Central memory CD8-positive, alpha-beta T cell (primary cell): ENCODE results near the gene AACS.
"Not testable (repeated sequence)": the region's sequence is repeated elsewhere in the genome, so short reads cannot be mapped to it uniquely, and the experiment has no call there.

Source experiments
- ATAC-seq: fragments of 150-1000 bp; cut with Tn5 transposase; replicated peaks from 2 replicates; pipeline ENCODE4 v1.10.0; 2022; ENCODE audit warnings: mild to moderate bottlenecking, moderate FRiP score, moderate number of reproducible peaks; ENCODE audit not compliant: poor library complexity, severe bottlenecking; ENCODE audit errors: extremely low read depth
- DNase-seq, 2 donors: peaks; one replicate each; pipeline ENCODE4 v3.0.0; 2021; ENCODE audit warnings: low spot score in 2 of 2
- H3K27ac Mint-ChIP-seq: one replicate; pipeline ENCODE4 v1.8.0; 2022; ENCODE audit warnings: low read depth, mild to moderate bottlenecking, moderate library complexity, mixed read lengths
- H3K27me3 Mint-ChIP-seq: one replicate; pipeline ENCODE4 v1.8.0; 2022; ENCODE audit warnings: mixed read lengths
- H3K36me3 Mint-ChIP-seq: one replicate; pipeline ENCODE4 v1.8.0; 2022; ENCODE audit warnings: mild to moderate bottlenecking, moderate library complexity, mixed read lengths; ENCODE audit not compliant: insufficient read depth
- H3K4me1 Mint-ChIP-seq: one replicate; pipeline ENCODE4 v1.8.0; 2022; ENCODE audit warnings: mixed read lengths
- H3K4me3 Mint-ChIP-seq: one replicate; pipeline ENCODE4 v1.8.0; 2022; ENCODE audit warnings: mild to moderate bottlenecking, moderate library complexity, mixed read lengths
- H3K9me3 Mint-ChIP-seq: one replicate; pipeline ENCODE4 v1.8.0; 2022; ENCODE audit warnings: mixed read lengths

AACS gene

DNA sequence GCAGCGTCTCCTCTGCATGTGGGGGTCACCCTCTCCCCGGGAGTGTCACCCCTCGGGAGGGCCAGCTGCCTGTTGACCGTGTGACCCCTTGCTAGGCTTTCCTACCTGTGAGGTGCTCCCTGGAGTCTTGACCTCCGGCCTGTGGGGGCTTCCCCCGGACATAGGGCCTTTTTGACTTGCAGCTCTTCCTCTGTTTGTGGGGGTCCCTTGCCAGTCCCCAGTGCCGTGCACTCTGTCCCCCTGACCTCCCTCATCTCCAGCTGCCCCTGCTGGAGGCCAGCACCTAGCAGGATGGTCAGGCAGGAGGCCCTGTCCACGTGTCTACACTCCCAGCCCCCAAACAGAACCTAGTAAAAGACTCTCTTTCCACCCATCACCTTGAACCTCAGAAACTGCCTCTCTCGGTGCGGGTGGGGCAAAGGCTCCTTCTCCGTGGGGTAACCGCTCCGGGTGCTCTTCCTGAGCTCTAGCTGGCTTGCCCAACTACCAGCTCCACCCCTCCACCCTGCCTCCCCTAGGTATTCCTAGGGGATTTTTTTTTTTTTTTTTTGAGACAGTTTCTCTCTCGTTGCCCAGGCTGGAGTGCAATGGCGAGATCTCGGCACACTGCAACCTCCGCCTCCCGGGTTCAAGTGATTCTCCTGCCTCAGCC, 810 bp downstream of the AACS start:
- peak overlapping the region; percentile 31 for H3K27ac Mint-ChIP-seq
- peaks cover 22% of the 10 kb centered on the region for H3K4me1 Mint-ChIP-seq
- no peaks in the 10 kb centered on the region for H3K27me3 Mint-ChIP-seq
- no peaks in the 10 kb centered on the region for H3K9me3 Mint-ChIP-seq
- DNase-seq (no peak), ATAC-seq (no peak)
- H3K4me3 Mint-ChIP-seq, result peak overlapping the region; percentile 68
- no peaks in the 10 kb centered on the region for H3K36me3 Mint-ChIP-seq

DNA sequence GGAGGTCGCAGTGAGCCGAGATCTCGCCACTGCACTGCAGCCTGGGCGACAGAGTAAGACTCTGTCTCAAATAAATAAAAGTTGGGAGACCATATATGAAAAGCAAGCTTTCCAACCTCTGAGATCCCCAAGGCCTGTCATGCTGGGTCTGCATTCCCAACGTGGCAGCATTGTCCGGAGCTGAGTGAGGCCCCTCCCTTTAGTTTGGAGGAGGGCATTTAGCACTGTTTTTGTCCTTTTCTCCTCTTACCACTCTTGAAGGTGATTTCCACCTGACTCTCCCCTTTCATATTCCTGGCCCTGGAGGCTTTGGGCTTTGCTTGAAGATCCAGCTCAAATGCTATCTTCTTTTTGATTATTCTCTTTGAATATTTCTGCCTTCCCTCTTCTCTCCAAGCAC, 3.2 kb downstream of the AACS start:
- Mint-ChIP-seq H3K27me3 (no peaks in the 10 kb centered on the region), H3K4me1 (peaks cover 22% of the 10 kb centered on the region), H3K27ac (no peak overlapping the region), H3K36me3 (no peaks in the 10 kb centered on the region), H3K9me3 (no peaks in the 10 kb centered on the region), H3K4me3 (no peak overlapping the region)
- ATAC-seq (no peak), DNase-seq (no peak)

- Mint-ChIP-seq H3K36me3 (no peaks in the 10 kb centered on the region), H3K4me1 (peaks cover 20% of the 10 kb centered on the region), H3K27ac (no peak overlapping the region), H3K9me3 (no peaks in the 10 kb centered on the region), H3K4me3 (no peak overlapping the region), H3K27me3 (no peaks in the 10 kb centered on the region)
- DNase-seq (no peak), ATAC-seq (no peak)
Observed at GRCh38 chr12:125069616-125070015, 4.4 kb downstream of the AACS start.

- Mint-ChIP-seq H3K4me1 (peaks cover 15% of the 10 kb centered on the region), H3K4me3 (no peak overlapping the region), H3K27me3 (no peaks in the 10 kb centered on the region), H3K36me3 (no peaks in the 10 kb centered on the region), H3K27ac (no peak overlapping the region), H3K9me3 (no peaks in the 10 kb centered on the region)
- ATAC-seq (no peak), DNase-seq (no peak)
Observed at GRCh38 chr12:125070112-125070511, 4.9 kb downstream of the AACS start.

- peaks cover 2% of the 10 kb centered on the region for H3K36me3 Mint-ChIP-seq
- peaks cover 14% of the 10 kb centered on the region for H3K4me1 Mint-ChIP-seq
- no peaks in the 10 kb centered on the region for H3K9me3 Mint-ChIP-seq
- ATAC-seq, result no peak
- DNase-seq, result no peak
- no peak overlapping the region for H3K4me3 Mint-ChIP-seq
- H3K27ac Mint-ChIP-seq, result no peak overlapping the region
- no peaks in the 10 kb centered on the region for H3K27me3 Mint-ChIP-seq
Observed at GRCh38 chr12:125070661-125071390, 5.6 kb downstream of the AACS start.

GRCh38 chr12:125071456-125071855, 6.2 kb downstream of the AACS start:
- no peak for ATAC-seq
- Mint-ChIP-seq H3K4me3 (no peak overlapping the region), H3K27me3 (no peaks in the 10 kb centered on the region), H3K27ac (no peak overlapping the region), H3K4me1 (peaks cover 8% of the 10 kb centered on the region), H3K9me3 (no peaks in the 10 kb centered on the region), H3K36me3 (peaks cover 5% of the 10 kb centered on the region)
- no peak for DNase-seq

DNA sequence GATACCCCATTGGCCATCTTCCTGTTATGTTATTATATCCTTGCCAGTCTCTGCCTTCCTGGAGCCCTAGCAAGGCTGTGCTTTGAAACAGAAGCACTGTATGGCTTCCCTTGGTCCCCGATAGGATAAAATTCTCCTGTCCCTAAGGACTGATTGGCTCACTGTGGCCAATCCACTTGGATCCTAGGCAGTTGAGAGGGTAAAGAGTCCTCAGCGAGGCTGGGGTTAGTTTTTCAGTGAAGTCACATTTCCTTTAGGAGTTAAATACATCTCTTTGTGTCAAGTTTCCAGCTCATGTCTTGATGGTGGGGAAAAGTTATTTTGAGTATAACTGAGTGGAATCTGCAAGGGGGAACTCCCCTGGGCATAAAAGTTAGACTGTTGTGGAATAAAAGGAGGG, 7.3 kb downstream of the AACS start:
- Mint-ChIP-seq H3K27me3 (no peaks in the 10 kb centered on the region), H3K27ac (no peak overlapping the region), H3K36me3 (peaks cover 8% of the 10 kb centered on the region), H3K4me3 (no peak overlapping the region), H3K9me3 (no peaks in the 10 kb centered on the region), H3K4me1 (no peaks in the 10 kb centered on the region)
- no peak for DNase-seq
- ATAC-seq, result no peak

DNA sequence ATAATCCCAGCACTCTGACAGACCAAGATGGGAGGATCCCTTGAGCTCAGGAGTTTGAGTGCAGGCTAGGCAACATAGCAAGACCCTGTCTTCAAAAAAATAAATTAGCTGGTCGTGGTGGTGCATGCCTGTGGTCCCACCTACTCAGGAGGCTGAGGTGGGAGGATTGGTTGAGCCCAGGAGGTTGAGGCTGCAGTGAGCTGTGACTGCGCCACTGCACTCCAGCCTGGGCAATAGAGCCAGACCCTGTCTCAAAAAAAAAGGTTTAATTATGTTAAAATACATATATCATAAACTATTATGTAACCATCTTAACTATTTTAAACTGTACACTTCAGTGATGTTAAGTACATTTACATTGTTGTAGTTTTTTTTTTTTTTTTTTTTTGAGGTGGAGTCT, 9.1 kb downstream of the AACS start:
- H3K27ac Mint-ChIP-seq, H3K4me3 Mint-ChIP-seq, H3K4me1 Mint-ChIP-seq, H3K9me3 Mint-ChIP-seq, ATAC-seq, H3K27me3 Mint-ChIP-seq, DNase-seq: not testable (repeated sequence)
- peaks cover 13% of the 10 kb centered on the region for H3K36me3 Mint-ChIP-seq

DNA sequence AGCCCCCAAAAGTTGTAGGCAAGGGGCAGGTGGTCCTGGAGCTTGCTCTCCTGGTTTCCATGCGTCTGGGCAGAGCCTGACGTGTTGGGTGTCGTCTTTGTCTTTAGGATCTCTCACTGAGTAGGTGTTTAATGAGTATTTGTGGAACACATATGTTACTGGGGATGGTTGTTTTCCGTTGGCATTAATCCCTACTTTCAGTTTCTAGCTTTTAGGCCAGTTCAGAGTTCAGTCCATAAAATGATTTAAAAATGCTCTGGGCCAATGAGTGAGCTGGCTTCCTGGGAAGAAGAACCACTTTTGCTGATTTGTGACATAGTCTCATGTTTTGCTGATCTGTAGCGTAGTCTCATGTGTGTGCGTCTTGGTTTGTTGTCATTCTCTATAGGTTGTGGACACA, 10.9 kb downstream of the AACS start:
- H3K36me3 Mint-ChIP-seq, result peaks cover 20% of the 10 kb centered on the region
- ATAC-seq, result no peak
- H3K4me1 Mint-ChIP-seq, result peaks cover 4% of the 10 kb centered on the region
- DNase-seq, result no peak
- no peaks in the 10 kb centered on the region for H3K9me3 Mint-ChIP-seq
- no peaks in the 10 kb centered on the region for H3K27me3 Mint-ChIP-seq
- H3K27ac Mint-ChIP-seq, result no peak overlapping the region
- no peak overlapping the region for H3K4me3 Mint-ChIP-seq

DNA sequence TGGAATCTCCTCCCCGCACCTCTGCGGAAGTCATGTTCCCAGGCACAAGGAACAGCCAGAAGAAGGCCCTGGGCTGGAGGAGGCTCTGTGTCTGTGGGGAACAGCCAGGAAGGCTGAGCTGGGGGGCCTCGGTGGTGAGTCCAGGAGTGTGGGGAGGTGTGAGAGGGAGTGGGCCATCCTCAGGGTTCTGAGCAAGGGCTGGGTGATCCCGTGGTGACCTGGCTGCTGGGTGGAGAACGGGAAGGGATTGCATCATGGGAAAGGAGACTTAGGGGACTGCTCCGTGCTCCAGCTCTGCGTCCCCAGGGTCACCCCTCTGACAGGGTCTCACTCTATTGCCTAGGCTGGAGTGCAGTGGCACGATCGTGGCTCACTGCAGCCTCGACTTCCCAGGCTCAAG, 13.8 kb downstream of the AACS start:
- no peaks in the 10 kb centered on the region for H3K27me3 Mint-ChIP-seq

GRCh38 chr12:125079648-125080645, 14.7 kb downstream of the AACS start:
- Mint-ChIP-seq H3K27ac (no peak overlapping the region), H3K4me1 (peaks cover 4% of the 10 kb centered on the region), H3K27me3 (no peaks in the 10 kb centered on the region), H3K36me3 (peaks cover 26% of the 10 kb centered on the region), H3K9me3 (no peaks in the 10 kb centered on the region), H3K4me3 (no peak overlapping the region)
- no peak for DNase-seq
- no peak for ATAC-seq

More for the DNA sequence above, 13.8 kb downstream of the AACS start:
- ATAC-seq (no peak), DNase-seq (no peak)
- no peak overlapping the region for H3K27ac Mint-ChIP-seq
- H3K9me3 Mint-ChIP-seq, result no peaks in the 10 kb centered on the region
- H3K36me3 Mint-ChIP-seq, result peaks cover 26% of the 10 kb centered on the region
- H3K4me1 Mint-ChIP-seq, result peaks cover 4% of the 10 kb centered on the region
- H3K4me3 Mint-ChIP-seq, result no peak overlapping the region

DNA sequence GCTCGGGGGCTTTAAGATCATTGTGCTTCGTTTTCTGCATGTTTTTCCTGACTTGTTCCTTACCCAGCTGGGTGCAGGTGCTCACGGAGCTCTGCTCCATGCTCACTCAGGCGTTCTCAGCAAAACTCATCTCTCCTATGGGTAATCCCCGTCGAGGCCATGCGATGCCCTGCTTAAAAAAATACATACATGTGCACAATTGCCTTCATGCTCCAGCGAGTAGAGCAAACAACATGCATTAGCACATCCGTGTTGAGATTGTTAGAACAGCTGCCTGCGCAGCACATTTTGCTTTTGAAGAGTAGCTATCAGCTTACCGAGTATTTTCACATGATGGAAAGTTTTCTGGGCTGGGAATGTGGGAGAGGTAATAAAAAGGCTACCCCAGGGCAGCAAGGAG, 16.2 kb downstream of the AACS start:
- Mint-ChIP-seq H3K36me3 (peaks cover 20% of the 10 kb centered on the region), H3K27ac (no peak overlapping the region), H3K4me3 (no peak overlapping the region), H3K4me1 (peaks cover 4% of the 10 kb centered on the region), H3K27me3 (no peaks in the 10 kb centered on the region), H3K9me3 (no peaks in the 10 kb centered on the region)
- ATAC-seq (no peak), DNase-seq (no peak)
